ENCODE data around the gene DPYSL3.

Gene DPYSL3

GRCh38 chr5:147512659-147513379, 3.0 kb upstream of the DPYSL3 start:
- no peak for TF ChIP-seq CTCF (IDR thresholded peaks at IDR 0.05; ENCODE audit: low read length, missing control alignments)
- H3K4me3 ChIP-seq (replicated peaks; ENCODE audit: low read depth, low read length): no peak overlapping the region
- DNase-seq (ENCODE audit: low read depth): no peak

- no peak overlapping the region for H3K4me3 ChIP-seq (replicated peaks; ENCODE audit: low read depth, low read length)
- TF ChIP-seq CTCF (IDR thresholded peaks at IDR 0.05; ENCODE audit: low read length, missing control alignments): no peak
- DNase-seq (ENCODE audit: low read depth): no peak
Measured at GRCh38 chr5:147510885-147511284, 1.0 kb upstream of the DPYSL3 start.

GRCh38 chr5:147509041-147509709, 693 bp downstream of the DPYSL3 start:
- no peak for TF ChIP-seq CTCF (IDR thresholded peaks at IDR 0.05; ENCODE audit: low read length, missing control alignments)
- DNase-seq (ENCODE audit: low read depth): no peak
- peak overlapping the region; percentile 84 for H3K4me3 ChIP-seq (replicated peaks; ENCODE audit: low read depth, low read length)

- no peak for TF ChIP-seq CTCF (IDR thresholded peaks at IDR 0.05; ENCODE audit: low read length, missing control alignments)
- H3K4me3 ChIP-seq (replicated peaks; ENCODE audit: low read depth, low read length): peak overlapping the region; percentile 84
- DNase-seq (ENCODE audit: low read depth): no peak
Measured at GRCh38 chr5:147508711-147509040, 1.2 kb downstream of the DPYSL3 start.

GRCh38 chr5:147507480-147508126, 2.3 kb downstream of the DPYSL3 start:
- H3K4me3 ChIP-seq (replicated peaks; ENCODE audit: low read depth, low read length): peak overlapping the region; percentile 84
- TF ChIP-seq CTCF (IDR thresholded peaks at IDR 0.05; ENCODE audit: low read length, missing control alignments): no peak
- peak; percentile 78 for DNase-seq (ENCODE audit: low read depth)

- no peak for TF ChIP-seq CTCF (IDR thresholded peaks at IDR 0.05; ENCODE audit: low read length, missing control alignments)
Measured at GRCh38 chr5:147504535-147504934, 5.3 kb downstream of the DPYSL3 start.

More at GRCh38 chr5:147504535-147504934, 5.3 kb downstream of the DPYSL3 start:
- DNase-seq (ENCODE audit: low read depth): no peak
- no peak overlapping the region for H3K4me3 ChIP-seq (replicated peaks; ENCODE audit: low read depth, low read length)

Data from fibroblast of pulmonary artery (primary cell).